ENCODE results near the gene TAF9. TPM values are rescaled to one million over a fixed set of nuclear protein-coding genes. Genes with fewer than 3 reads are reported as not detected.

The TAF9 gene
- total RNA-seq, 2 donors from 2014 or later = 35.2 to 41.5 TPM

DNA sequence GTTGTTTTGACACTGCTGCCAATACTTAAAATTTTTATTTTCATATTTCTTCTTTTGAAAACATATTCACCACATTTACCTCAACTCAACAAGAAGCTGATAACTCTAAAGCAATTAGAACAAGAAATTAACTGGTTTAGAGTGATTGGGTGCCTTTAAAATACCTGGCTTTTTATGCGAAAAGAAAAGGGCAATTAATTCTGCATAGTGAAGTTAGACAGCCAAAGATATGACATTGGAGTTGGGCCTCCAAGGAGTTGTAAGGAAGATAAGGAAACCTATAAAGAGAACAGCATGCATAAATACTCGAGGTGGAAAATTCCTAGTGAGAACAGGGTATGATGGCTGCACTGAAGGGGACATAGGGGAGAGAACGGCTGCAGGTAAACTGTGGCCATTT lies 9.6 kb downstream of the TAF9 start:
- Histone ChIP-seq H3K27me3 (no peaks in the 10 kb centered on the region), H3K4me3 (no peak overlapping the region), H3K27ac (no peak overlapping the region), H3K36me3 (peaks cover 20% of the 10 kb centered on the region), H3K9me3 (no peaks in the 10 kb centered on the region), H3K4me1 (no peaks in the 10 kb centered on the region)
- DNase-seq (ENCODE audit: low spot score) = no peak
- TF ChIP-seq, protein P1, sequence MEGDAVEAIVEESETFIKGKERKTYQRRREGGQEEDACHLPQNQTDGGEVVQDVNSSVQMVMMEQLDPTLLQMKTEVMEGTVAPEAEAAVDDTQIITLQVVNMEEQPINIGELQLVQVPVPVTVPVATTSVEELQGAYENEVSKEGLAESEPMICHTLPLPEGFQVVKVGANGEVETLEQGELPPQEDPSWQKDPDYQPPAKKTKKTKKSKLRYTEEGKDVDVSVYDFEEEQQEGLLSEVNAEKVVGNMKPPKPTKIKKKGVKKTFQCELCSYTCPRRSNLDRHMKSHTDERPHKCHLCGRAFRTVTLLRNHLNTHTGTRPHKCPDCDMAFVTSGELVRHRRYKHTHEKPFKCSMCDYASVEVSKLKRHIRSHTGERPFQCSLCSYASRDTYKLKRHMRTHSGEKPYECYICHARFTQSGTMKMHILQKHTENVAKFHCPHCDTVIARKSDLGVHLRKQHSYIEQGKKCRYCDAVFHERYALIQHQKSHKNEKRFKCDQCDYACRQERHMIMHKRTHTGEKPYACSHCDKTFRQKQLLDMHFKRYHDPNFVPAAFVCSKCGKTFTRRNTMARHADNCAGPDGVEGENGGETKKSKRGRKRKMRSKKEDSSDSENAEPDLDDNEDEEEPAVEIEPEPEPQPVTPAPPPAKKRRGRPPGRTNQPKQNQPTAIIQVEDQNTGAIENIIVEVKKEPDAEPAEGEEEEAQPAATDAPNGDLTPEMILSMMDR (IDR thresholded peaks at IDR 0.05) = no peak

DNA sequence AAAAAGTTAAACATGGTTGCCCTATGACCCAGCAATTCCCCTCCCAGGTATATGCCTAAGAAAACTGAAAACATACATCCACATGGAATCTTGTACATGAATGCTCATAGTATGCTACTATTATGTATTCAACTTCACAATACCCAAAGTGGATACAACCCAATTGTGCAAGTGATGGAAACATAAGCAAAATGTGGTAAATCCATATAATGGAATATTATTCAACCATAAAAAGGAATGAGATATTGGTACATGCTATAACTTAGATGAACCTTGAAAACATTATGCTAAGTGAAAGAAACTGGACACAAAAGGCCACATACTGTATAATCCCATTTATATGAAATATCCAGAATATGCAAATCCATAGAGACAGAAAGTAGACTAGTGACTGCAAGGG lies 18.7 kb downstream of the TAF9 start:
- DNase-seq (ENCODE audit: low spot score) = no peak
- no peak overlapping the region for H3K27ac ChIP-seq
- H3K27me3 ChIP-seq = no peaks in the 10 kb centered on the region
- H3K36me3 ChIP-seq = peaks cover 33% of the 10 kb centered on the region
- no peaks in the 10 kb centered on the region for H3K9me3 ChIP-seq
- H3K4me1 ChIP-seq = no peaks in the 10 kb centered on the region
- TF ChIP-seq, protein P1 (IDR thresholded peaks at IDR 0.05) = no peak
- no peak overlapping the region for H3K4me3 ChIP-seq

DNA sequence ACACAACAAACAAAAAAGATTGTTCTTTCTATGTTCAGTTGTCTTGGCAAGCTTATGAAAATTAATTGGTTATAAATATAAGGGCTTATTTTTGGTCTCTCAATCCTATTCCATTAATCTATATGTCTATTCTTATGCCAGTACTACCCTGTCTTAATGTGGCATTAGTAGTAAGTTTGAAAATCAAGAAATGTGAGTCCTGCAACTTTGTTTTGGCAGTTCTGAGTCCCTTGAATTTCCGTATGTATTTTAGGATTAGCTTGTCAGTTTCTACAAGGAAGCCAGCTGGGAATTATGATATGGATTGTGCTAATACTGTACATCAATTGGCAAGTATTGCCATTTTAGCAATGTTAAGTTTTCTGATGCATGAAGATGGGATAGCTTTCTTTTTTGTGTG lies 26.2 kb downstream of the TAF9 start:
- DNase-seq (ENCODE audit: low spot score) = no peak
- H3K27me3 ChIP-seq = no peaks in the 10 kb centered on the region

DNA sequence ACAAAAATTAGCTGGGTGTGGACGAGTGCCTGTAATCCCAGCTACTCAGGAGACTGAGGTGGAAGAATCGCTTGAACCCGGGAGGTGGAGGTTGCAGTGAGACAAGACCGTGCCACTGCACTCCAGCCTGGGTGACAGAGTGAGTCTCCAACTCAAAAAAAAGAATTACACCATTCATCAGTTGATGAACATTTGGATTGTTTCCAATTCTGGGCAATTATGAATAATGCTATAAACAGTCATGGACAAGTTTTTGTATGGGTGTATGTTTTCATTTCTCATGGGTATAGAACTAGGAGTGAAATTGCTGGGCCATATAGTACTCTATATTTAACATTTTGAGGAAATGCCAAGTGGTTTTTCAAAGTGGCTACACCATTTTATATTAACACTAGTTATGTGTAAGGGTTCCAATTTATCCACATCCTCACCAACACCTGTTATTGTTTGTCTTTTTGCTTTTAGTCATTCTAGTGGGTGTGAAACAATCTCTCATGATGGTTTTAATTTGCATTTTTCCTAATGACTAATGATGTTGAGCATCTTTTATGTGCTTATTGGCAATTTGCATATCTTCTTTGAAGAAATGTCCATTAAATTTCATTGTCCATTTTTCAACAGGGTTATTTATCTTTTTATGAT lies 27.7 kb downstream of the TAF9 start:
- DNase-seq (ENCODE audit: low spot score) = no peak
- Histone ChIP-seq H3K4me3 (no peak overlapping the region), H3K27me3 (no peaks in the 10 kb centered on the region), H3K9me3 (no peaks in the 10 kb centered on the region), H3K4me1 (no peaks in the 10 kb centered on the region), H3K27ac (no peak overlapping the region), H3K36me3 (no peaks in the 10 kb centered on the region)
- TF ChIP-seq, protein P1 (IDR thresholded peaks at IDR 0.05) = no peak

More for the DNA sequence above, 26.2 kb downstream of the TAF9 start:
- Histone ChIP-seq H3K9me3 (no peaks in the 10 kb centered on the region), H3K27ac (no peak overlapping the region), H3K4me1 (no peaks in the 10 kb centered on the region), H3K36me3 (no peaks in the 10 kb centered on the region), H3K4me3 (no peak overlapping the region)
- TF ChIP-seq, protein P1 (IDR thresholded peaks at IDR 0.05) = no peak

DNA sequence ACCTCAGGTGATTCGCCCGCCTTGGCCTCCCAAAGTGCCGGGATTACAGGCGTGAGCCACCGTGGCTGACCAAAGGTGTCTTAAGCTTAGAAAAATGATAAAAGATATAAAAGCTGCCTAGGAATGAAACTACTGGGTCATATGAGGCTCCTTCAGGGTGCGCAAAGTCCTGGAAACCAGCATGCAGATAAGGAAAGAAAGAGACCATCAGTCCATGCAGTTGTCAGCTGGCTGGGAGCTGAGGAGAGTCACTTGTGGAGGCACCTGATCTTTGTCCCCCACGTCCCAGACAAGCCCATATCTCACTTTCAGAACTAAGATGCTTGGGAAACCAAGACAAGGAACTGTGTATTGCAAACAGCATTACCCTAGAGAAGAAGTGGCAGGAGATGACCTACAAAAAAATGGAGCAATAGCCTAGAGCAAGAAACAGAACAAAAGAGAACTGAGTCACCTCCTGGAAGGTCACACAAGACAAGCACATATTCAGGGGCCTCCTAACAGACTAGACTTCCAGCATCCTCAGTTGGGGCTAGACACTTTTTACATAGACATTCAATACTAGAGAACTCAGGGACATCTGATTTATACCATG lies 33.9 kb downstream of the TAF9 start:
- Histone ChIP-seq H3K27me3 (no peaks in the 10 kb centered on the region), H3K36me3 (no peaks in the 10 kb centered on the region), H3K27ac (no peak overlapping the region), H3K4me3 (no peak overlapping the region), H3K4me1 (peaks cover 0 to 4% of the 10 kb centered on the region in 2 donors), H3K9me3 (no peaks in the 10 kb centered on the region)
- TF ChIP-seq, protein P1 (IDR thresholded peaks at IDR 0.05) = no peak
- no peak for DNase-seq (ENCODE audit: low spot score)
